ENCODE results near the gene KIF12.
"Not testable (repeated sequence)": the region's sequence is repeated elsewhere in the genome, so short reads cannot be mapped to it uniquely, and the experiment has no call there.

KIF12 gene

DNA sequence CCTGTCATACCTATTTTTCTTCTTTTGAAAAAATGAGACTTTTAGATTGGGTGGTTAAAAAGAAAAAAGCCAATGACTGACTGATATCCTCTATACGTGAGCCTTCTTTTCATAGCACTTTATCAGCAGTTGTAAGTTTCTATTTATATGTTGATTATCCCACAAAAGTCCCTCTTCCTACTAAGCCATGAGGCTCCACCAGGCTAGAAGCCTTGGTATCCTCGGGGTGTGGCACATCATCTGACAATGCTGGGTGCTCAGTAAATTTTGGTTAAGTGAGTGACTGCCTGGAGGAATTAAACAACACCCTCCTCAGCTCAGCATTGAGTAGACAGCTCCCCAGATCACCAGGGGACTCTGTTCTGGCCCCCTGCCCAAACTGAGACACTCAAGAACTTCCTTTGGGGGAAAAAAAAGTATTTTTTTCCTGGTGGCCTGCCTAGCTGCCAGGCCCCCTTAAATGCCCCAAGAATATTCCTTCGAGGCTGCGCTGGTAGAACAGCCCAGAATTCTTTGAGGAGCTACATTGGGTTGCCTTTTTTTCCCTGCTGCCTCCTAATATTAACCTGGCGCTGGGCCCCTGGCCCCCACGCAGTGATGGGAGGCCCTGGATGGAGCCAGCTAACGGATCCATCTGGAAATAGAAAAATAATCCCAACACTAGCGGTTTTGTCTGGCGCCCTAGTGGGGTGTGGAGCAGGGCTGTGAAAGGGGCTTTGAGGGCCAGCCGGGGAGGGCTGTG, 32.9 kb upstream of the KIF12 start:
- Histone ChIP-seq H3K4me1 (no peaks in the 10 kb centered on the region), H3K9me3 (no peaks in the 10 kb centered on the region), H3K27me3 (no peaks in the 10 kb centered on the region; the same call in 1 of the 2 replicates), H3K36me3 (no peaks in the 10 kb centered on the region), H3K4me3 (ENCODE audit: low read depth, low read length) (no peak overlapping the region)
- TF ChIP-seq, protein P1, sequence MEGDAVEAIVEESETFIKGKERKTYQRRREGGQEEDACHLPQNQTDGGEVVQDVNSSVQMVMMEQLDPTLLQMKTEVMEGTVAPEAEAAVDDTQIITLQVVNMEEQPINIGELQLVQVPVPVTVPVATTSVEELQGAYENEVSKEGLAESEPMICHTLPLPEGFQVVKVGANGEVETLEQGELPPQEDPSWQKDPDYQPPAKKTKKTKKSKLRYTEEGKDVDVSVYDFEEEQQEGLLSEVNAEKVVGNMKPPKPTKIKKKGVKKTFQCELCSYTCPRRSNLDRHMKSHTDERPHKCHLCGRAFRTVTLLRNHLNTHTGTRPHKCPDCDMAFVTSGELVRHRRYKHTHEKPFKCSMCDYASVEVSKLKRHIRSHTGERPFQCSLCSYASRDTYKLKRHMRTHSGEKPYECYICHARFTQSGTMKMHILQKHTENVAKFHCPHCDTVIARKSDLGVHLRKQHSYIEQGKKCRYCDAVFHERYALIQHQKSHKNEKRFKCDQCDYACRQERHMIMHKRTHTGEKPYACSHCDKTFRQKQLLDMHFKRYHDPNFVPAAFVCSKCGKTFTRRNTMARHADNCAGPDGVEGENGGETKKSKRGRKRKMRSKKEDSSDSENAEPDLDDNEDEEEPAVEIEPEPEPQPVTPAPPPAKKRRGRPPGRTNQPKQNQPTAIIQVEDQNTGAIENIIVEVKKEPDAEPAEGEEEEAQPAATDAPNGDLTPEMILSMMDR (IDR thresholded peaks at IDR 0.05; ENCODE audit: low read depth, low read length): no peak
- no peak for DNase-seq

DNA sequence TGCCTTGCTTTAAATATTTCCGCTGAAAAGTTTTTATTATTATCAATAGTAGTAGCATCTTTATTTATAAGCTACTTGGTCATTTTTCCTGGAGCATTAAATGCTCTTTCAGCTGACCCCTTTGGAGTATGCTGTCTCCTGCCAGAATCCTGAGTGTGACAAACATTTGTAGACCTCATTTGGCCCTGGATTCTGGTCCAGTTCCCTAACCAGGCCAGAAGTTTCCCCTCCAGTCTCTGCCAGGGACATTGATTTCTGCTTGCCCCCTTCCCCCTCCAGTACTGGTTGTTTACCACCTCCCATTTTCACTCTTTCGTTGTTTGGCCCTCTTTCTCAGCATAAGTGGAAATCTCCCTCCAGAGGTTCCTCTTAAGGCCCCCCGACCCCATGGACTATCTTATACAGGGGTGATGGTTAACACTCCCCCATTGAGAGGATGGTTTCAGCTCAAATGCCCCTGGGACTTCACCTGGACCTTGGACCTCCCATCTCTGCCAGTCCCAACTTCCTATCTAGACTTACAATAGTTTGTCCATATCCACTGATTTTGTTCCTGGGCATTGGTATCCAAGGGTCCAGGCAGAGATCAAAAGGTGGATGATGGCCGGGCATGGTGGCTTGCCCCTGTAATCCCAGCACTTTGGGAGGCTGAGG, 31.7 kb upstream of the KIF12 start:
- Histone ChIP-seq H3K4me1 (no peaks in the 10 kb centered on the region), H3K9me3 (no peaks in the 10 kb centered on the region), H3K36me3 (no peaks in the 10 kb centered on the region), H3K27me3 (no peaks in the 10 kb centered on the region; the same call in none of the 2 replicates), H3K4me3 (ENCODE audit: low read depth, low read length) (no peak overlapping the region)
- TF ChIP-seq, protein P1 (IDR thresholded peaks at IDR 0.05; ENCODE audit: low read depth, low read length): no peak
- no peak for DNase-seq

DNA sequence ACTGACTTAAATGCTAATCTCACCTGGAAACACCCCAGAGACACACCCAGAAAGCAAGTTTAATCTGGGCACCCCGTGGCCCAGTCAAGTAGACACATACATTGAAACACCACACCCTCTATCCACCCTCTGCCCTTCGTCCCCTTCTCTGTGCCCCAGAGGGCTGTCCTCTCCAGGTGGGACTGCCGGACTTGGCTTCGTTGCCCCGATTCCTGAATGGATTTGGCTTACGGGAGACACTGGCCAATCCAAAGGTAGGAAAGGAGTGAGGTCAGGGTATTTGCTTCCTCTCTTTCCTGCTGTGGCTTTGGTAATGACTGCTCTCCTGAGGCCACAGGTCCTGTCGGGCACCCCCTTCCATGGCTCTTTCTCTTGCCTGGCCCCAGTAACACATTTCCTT, 31.0 kb upstream of the KIF12 start:
- no peak overlapping the region for H3K4me3 ChIP-seq (ENCODE audit: low read depth, low read length)
- H3K4me1 ChIP-seq: no peaks in the 10 kb centered on the region
- TF ChIP-seq, protein P1 (IDR thresholded peaks at IDR 0.05; ENCODE audit: low read depth, low read length): no peak
- H3K27me3 ChIP-seq: no peaks in the 10 kb centered on the region; the same call in none of the 2 replicates
- no peak for DNase-seq
- H3K9me3 ChIP-seq: no peaks in the 10 kb centered on the region
- no peaks in the 10 kb centered on the region for H3K36me3 ChIP-seq

DNA sequence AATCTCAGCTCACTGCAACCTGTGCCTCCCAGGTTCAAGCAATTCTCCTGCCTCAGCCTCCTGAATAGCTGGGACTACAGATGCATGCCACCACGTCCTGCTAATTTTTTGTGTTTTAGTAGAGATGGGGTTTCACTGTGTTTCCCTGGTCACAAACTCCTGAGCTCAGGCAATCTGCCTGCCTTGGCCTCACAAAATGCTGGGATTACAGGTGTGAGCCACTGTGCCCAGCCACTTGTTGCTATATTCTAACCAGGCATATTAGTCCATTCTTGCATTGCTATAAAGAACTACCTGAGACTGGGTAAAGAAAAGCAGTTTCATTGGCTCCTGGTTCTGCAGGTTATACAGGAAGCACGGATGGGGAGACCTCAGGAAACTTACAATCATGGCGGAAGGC, 29.7 kb upstream of the KIF12 start:
- not testable (repeated sequence) for DNase-seq; H3K36me3 ChIP-seq; H3K27me3 ChIP-seq; H3K4me3 ChIP-seq (ENCODE audit: low read depth, low read length); H3K9me3 ChIP-seq; H3K4me1 ChIP-seq

DNA sequence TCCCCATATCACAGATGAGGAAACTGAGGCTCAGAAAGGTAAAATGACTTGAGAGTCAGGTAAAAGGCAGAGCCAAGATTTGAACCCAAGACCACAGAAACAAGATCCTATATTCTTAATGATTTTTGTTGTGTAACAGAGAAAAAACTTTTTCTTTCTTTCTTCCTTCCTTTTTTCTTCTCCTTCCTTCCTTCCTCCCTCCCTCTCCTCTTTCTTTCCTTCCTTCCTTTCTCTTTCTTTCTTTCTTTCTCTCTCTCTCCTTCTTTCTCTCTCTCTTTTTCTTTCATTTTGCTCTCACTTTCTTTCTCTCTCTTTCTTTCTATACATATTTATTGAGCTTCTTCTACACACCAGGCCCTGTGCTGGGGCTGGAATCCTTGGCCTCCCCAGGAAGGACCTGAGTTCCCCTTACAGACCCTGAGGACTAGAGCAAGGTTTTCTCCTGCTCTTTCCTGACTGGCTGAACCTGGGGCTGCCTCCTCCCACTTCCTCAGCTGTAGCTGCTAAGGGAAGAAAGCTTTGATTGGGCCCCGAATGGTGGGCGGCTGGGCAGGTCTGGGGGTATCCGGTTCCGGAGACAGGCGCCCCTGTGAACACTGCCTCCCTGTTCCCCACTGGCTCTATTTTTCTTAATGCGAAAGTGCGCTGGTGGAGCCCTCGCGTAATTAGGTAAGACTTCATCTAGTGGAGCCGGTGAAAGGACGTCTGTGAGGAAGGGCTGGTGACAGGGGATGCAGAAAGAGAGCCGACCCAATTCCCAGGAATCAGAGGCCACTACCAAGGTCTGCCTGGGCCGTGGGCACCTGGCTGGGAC, 27.4 kb upstream of the KIF12 start:
- TF ChIP-seq, protein P1 (IDR thresholded peaks at IDR 0.05; ENCODE audit: low read depth, low read length): no peak
- no peaks in the 10 kb centered on the region; the same call in none of the 2 replicates for H3K27me3 ChIP-seq
- no peaks in the 10 kb centered on the region for H3K36me3 ChIP-seq
- no peak for DNase-seq
- no peaks in the 10 kb centered on the region for H3K9me3 ChIP-seq
- no peak overlapping the region for H3K4me3 ChIP-seq (ENCODE audit: low read depth, low read length)
- no peaks in the 10 kb centered on the region for H3K4me1 ChIP-seq

DNA sequence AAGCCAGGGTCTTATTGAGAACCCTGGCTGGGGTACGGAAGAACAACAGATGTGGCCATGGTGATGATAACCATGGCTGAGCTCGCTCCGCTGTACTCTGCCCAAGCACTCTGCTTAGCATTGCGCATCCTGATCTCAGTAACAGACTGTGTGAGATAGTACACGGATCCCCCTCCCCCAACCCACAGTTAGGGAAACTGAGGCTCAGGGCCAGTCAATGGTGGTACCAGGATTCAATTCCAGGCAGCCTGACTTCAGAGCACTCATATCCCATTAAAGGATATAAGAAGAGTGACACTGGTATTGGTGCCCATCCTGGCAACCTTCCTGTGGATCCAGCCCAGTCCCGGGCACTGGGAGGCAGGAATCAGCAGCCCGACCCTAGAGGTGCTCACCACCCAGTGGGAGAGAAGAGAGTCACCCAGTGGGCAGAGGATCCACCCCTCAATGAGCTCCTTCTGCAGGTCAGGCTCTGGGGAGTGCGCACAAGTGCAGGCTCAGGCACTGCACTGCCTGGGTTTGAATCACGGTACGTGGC, 26.5 kb upstream of the KIF12 start:
- no peak overlapping the region for H3K4me3 ChIP-seq (ENCODE audit: low read depth, low read length)
- H3K4me1 ChIP-seq: no peaks in the 10 kb centered on the region
- no peaks in the 10 kb centered on the region for H3K36me3 ChIP-seq
- no peak for DNase-seq
- TF ChIP-seq, protein P1 (IDR thresholded peaks at IDR 0.05; ENCODE audit: low read depth, low read length): no peak
- H3K27me3 ChIP-seq: peaks cover under 1% of the 10 kb centered on the region
- H3K9me3 ChIP-seq: no peaks in the 10 kb centered on the region
